ENCODE data around the gene MAP3K8.

Gene MAP3K8

DNA sequence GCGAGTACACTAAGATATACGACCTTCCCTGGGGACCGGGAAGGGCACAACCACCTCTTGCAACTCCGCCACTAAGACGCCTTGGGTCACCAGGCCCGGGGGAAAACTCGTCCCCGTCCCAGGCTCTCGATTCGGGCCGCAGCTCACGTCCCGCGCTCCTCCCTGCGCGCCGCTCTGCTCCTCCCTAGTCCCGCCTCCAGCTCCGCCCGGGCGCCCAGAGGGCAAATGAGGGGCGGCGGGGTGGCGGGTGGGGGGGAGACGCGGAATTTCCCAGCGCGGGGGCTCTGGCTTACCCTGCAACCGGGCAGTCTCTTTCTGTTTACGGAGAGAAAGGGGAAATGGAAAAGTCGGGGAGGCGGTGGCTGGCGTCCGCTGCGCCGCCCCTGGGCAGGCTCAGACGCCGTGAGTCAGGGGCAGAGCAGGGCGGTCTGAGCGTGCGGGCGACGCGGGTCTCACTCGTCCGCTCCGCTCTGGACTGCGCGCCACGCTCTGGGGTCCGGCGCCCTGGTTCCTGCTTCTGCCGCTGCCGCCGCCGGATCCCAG, at the start of gene MAP3K8:
MAP3K8 (plus strand) TSS at position 455 of the 543 bp plus-strand sequence. CDS start 4,755 bp downstream, outside the sequence.
- DNase-seq = peak; percentile 45

DNA sequence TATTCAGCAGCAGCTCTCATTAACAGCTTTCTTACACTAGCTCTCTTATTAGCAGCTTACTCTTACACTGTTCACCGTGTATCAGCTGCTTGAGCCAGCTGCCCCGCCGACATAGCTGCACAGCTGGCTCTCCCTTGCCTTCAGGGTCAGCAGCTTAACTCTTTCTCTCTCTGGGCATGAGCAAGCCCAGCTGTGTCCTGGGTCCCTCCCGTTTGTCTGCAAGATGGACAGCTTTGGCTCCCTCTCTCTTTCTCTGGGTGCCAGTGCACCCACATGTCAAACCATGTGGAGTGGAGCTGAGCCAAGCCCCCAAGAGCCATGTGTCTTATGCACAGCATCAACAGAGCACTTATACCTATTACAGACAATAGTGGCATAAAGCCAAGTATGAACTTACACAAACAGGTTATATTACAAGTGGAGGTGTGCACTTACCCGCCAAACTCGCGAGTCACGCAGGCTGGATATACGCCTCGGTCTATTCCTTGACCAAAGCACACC, 49.2 kb upstream of the MAP3K8 start:
- no peak for DNase-seq

DNA sequence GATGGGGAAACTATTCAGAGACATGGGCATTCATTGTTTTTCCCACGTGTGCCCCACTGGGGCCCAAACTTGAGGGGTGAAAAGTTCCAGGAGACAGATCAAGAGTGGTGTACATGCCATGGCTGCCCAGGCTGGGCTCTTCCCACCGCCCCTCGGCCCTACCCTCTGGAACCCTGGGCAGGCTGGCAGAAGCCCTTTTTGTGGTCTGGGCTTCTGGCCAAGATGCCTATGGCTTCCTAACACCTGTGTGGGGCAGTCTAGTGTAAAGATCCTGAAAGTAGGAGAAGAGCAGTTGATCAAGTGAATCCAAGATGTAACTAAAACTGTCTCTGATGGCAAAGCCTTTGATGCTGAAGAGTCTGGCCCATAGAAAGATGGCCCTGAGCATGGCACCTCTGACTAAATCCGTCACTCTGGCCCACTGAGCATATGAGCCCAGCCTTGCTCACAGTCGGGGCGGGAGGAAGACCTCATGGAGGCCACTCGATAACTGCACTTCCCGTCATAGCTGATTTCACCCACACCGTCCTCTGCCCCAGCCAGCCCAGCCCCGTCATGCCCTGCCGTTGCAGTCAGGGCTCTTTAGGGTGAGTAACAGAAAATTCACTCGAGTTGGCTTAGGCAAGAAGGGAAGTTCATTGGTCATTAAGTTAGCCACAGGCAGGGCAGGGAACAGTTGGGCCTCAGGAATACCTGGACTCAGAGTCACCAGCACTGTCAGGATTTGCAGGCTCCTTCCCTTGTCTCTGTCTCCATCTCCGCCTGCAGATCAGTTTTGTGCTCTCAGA, 47.0 kb upstream of the MAP3K8 start:
- DNase-seq = no peak

DNA sequence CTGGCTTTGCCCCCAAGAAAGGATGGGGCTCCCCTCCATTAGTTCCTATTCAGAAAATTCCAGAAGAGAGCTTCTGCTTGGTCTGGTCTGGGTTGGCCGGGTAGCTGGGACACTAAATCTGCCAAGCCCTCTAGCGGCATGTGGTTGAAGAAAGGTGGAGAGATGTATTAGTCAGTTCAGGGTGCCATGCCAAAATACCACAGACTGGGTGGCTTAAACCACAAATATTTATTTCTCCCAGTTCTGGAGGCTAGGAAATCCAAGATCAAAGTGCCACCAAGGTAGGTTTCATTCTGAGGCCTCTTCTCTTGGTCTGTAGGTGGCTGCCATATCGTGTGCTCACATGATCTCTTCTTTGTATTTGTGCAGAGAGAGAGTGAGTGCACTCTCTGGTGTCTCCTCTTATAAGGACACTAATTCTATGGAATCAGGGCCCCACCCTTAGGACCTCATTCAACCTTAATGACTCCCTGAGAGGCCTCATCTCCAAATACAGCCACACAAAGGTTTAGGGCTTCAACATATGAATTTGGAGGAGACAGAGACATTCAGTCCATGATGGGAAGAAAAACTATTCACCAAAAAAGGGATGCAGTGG, 46.2 kb upstream of the MAP3K8 start:
- no peak for DNase-seq

DNA sequence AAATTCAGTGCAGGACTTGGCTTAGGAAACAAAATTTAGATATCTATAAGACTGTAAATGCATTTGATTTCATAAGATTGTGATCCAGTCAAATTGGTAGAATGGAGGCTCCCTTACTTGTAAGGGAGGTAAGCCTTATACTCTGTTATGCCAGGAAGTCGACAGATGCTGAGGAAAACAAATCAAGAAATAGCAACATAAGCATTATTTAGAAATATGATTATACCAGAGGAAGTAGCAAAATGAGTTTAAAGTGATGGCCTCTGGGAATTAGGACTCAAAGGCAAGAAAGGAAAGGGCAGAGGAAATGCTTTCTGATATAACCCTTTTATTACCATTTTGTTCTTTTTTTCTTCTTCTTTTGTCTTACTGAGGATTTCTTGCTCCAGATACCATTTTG, 44.4 kb upstream of the MAP3K8 start:
- no peak for DNase-seq

DNA sequence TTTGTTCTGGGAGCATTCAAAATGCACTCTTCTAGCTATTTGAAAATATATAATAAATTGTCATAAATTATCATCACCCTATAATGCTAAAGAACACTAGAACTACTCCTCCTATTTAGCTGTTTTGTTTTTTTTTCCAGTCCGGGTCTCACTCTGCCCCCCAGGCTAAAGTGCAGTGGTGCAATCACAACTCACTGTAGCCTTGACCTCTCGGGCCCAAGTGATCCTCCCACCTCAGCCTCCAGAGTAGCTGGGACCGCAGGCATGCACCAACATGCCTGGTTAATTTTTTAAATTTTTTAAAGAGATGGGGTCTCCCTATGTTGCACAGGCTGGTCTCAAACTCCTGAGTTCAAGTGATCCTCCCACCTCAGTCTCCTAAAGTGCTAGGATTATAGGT, 43.8 kb upstream of the MAP3K8 start:
- DNase-seq = no peak

DNA sequence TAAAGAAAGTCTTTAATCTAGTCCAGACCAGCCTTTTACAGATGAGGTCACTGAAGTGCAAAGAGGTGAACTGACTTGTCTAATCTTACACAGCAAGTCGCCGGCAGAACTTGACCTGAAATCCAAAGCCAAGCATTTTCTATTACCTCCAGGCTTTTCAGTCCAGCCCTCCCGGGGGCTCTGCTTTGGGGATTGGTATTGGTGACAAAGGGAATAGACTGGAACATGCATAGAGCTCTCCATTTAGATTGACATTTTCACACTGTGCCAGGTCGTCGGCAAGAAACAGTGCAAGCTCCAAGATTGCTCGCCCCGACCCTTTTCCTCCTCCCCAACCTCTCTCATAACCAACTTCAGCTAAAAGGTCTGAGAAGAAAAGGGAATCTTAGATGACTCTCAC, 42.7 kb upstream of the MAP3K8 start:
- DNase-seq = no peak

DNA sequence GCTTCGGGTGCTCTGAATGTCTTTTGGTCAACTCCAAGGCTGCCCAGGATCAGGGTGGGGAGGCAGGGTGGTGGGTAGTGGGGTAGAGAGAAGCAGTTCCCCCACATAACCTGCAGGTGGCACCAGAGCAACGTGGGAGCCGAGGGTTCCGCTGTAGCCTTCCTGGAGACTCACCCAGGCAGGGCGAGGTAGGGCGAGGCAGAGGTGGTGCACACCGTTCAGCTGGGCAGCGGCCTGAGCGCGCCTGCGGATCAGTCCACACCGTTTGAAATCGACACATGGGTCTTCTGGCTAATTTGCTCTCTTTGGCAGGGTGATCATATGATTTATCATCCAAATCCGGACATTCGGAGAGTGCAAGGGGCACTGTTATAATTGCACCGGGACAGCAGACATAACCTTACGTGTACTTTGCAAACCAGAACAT, 41.4 kb upstream of the MAP3K8 start:
- DNase-seq = no peak

DNA sequence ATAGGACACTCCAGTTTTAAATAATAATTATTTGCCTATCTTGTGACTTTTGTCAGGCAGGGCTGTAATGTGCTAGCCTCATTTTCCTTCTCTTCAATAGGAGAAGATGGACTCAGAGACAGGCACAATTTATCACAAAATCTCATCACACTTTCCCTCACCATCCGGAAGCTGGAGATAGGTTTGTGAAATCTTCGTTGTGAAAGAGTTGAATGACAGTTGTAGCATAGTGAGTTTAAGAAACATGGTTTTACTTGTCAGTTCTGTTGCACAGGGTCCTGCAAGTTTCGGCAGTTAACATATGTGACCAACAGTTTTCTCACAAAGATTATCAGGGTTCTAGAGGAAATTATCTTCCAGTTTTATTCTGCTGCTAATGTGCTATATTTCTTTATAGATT, 37.7 kb upstream of the MAP3K8 start:
- peak; percentile 65 for DNase-seq

DNA sequence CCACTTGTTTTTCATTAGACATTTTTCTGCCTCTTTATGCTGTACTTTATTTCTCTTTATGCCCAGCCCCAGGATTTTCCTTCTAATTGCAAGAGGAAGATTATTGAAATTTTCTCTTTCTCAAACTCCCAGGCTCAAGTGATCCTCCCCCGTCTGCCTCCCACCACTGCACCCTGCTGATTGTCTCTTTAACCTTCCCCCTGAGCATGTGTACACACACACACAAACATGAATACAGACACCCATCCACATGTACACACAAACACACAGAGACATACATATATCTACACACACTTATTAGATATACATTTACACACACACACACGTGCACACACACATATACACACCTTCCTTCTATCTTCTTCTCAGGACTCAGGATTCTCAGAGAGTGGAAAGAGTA, 37.3 kb upstream of the MAP3K8 start:
- DNase-seq = no peak

DNA sequence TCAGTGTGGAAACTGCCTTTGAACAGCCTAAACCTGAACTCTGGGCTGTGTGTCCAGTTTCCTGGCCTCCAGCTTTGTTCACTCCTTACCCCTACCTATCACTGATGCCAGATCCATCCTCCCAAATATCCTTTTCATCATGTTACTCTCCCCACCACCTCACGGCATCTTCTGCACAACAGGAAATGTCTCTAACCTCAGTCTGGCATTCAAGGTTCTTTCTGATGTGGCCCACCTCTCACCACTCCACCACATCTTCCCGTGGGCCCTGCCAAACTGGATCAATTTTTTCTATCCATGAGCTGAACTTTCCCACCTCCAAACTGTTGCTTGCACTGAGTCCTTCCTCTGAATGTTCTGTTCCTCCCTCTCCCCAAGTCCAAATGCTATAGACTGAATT, 35.8 kb upstream of the MAP3K8 start:
- no peak for DNase-seq

DNA sequence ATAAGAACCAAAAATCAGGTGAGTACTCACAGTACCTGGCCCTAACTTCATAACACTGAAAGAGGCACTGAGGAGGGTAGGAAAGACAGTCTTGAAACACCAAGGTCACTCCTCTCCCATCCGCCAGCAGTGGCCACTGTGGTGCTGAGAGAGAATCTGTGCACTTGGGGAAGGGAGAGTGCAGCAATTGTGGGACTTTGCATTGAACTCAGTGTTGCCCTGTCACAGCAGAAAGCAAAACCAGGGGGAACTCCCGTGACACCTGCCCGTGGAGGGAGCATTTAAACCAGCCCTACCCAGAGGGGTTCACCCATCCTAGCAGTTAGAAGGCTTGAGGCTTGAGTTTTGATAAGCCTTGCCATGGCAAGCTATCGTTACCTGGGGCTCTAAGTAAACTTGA, 35.2 kb upstream of the MAP3K8 start:
- no peak for DNase-seq

DNA sequence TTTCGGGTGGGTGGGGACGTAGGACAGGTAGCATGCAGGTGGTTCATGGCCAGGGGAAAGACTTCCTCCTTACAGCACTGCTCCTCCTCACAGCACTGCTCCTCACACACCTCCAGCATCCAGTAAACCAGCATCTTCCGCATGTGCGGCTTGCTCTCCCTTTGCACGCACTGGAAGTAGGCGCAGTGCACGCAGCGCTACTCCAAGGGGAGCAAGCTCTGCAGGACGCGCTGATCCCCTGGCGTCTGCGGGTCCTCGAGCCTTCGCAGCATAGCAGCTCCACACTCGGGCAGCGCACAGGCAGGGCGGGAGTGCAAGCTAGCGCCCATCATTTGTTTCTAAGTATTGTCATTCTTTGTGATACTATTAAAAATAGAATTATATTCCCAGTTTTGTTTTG, 30.5 kb upstream of the MAP3K8 start:
- DNase-seq = no peak

DNA sequence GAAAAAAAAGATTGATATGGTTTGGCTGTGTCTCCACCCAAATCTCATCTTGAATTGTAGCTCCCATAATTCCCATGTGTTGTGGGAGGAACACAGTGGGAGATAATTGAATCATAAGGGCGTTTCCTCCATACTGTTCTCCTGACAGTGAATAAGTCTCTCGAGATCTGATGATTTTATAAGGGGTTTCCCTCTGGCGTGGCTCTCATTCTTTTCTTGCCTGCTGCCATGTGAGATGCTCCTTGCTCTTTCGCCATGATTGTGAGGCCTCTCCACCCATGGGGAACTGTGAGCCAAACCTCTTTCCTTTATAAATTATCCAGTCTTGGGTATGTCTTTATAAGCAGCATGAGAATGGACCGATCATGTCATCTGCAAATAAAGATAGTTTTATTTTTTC, 29.4 kb upstream of the MAP3K8 start:
- DNase-seq = no peak

DNA sequence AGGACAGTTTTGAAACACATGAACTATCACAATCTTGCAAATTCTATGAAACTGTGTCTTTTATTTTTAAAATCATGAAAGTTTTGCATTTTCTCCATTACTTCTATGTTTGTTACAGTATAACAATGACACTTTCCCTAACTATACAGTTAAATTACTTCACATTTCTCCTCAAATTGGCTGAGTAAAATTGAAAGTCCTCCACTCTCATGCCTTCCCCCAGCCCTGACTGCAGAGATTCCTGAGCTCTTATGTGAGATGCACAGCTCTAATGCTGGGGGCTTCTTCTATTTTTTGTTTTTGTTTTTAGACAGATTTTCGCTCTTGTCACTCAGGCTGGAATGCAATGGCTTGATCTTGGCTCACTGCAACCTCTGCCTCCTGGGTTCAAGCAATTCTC, 22.7 kb upstream of the MAP3K8 start:
- DNase-seq = no peak

DNA sequence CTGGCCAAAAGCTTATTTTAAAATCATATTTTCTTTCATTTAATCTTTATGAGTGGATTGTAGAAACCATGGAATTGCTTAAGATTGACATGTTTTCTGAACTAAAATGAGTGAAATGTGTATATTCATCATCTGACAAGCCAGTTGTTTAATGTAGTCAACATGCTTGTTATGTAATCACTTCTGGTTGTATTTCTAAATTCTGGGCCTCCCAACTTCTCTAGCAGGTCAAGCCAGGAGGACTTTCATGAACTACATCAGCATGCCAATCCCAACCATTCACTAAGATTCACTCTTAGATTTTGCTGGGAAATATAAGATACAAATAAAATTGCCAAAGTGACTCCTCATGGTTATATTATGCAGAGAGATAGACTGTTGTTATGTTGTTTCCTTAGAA, 21.1 kb upstream of the MAP3K8 start:
- DNase-seq = no peak

DNA sequence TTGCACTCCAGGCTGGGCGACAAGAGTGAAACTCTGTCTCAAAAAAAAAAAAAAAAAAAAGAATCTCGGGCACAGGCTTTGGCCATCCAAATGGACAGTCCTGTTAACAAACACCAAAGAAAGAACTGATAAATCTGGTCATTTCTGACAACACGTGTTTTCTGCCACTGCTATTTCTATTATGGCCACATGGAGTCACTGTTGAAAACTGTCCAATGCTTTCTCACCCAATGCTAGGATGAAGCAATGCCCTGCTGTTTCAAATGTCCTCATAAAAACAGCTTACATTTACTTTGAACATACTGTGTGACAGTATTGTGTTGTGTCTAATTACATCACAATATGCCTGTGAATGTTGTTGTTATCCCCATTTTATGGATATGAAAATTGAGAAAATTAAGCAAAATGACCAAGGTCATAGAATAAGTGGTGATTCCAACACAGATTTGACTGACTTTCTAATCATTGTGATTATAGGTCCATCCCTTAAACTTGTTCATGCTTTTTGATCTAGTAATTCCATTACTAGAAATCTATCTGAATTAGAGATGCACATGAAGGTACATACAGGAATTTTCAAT, 19.9 kb upstream of the MAP3K8 start:
- no peak for DNase-seq

DNA sequence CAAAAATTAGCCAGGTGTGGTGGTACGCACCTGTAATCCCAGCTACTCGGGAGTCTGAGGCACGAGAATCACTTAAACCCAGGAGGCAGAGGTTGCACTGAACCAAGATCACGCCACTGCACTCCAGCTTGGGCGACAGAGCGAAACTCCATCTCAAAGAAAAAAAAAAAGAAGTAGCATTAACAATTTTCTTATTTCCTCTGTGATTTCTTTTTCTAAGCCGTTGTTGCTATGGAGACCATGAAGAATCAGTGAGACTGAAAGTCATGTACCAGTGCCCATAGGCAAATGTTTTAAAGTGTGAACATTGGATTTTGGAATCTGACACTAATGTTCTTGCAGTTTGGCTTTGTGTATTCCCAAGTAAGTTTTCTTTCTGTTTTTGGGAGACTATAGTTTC, 18.4 kb upstream of the MAP3K8 start:
- no peak for DNase-seq

DNA sequence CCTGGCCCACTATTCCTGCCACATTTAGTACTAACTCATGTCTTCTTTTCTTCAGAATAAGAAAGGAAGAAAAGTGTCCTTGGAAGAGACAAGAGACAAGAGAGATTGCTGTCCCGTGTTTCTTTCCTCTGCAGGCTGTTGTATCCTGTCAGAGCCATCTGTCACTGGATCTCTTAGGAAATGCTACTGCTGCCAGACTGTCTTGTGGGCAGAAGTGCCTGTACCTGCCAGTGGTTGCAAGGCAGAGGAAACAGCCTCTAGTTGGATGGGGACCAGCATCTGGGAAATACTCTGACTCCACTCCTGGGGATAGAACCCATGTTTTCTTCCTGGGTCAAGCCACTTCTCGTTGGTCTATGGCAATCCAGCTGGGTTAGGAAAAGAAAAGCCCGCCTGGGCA, 16.7 kb upstream of the MAP3K8 start:
- DNase-seq = no peak

DNA sequence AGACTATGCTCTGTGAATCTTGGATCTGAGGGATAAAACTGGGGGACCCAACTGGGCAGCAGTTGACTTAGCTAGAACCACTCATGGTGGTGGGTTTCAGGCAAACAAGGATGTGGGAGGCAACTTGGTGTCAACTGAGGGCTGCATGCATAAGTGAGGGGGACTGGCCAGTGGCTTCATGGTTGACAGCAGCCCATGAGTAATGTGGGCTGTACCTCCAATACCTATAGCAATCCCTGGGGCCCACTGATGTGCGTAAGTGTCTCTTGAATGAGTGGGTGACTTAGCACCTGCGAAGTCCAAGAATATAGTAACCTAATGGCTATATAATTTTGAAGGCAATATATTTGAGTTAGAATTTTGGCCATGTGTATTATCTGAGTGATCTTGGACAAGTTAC, 13.7 kb upstream of the MAP3K8 start:
- no peak for DNase-seq

DNA sequence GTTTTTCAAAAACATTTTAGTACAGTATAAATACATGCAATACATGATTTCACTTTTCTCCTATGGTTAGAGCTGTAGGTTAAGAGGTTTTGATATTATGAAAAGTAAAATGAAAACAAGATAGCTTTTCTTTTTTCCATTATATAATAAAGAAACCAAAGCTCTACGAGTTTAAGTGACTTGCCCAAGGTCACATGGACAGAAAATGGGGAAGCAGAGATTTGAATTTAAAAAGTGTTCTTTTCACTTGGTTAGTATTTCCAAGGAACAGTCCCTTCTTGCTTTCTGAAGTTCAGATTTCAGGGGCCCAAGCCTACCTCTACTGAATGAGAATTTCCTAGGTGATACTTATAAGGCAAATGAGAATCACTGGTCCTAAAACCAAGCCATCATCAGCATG, 13.2 kb upstream of the MAP3K8 start:
- DNase-seq = no peak

DNA sequence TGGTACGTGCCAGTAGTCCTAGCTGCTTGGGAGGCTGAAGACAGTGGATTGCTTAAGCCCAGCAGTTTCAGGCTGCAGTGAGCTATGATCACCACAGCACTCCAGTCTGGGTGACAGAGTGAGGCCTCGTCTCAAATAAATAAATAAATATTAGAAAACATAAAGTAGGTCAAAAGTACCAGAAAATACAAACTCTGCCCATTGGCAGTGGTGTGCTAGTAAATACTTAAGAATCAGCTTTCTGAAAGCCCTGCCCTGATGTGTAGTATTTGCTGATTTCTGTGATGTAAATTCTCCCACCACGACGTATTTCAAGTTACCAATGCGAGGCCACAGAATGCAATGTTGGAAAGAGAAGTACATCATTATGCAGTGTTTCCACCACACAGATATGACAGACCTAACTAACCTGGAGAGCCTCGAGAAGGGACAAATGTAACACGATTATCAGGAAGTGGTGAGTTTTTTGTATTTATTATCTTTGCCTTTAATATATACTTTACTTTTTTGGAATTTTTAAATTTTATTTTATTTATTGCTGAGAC, 11.8 kb upstream of the MAP3K8 start:
- no peak for DNase-seq

DNA sequence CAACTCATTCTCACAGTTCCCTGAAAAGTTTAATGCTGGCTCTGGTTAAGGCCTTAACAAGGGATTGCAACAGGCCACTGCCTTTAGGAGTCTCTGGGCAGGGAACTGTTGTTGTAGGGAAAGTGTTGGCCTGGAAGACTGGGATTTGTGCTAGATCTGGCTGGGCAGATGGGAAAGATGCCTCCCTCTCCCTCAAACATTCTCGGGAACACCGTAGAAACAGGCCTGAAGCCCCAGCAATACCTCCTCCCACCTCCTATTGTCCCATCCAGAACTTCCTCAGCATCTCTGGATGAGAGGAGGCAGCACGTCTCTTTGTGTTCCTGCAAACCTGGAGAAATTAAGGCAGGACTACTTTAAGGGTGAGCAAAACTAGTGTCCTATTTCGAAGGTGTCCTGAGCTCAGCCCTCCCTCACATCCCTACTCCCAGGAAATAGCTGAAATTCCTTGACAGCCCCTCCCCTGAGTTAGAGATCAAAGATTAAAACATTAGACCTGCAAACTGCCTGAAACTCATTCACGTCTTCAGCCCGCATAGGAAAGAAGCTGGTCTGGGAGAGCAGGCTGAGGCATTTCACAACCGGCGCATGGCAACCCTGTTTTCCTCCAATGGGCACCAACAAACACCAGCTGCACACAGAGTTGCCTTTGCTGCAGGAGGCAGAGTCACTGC, 10.9 kb upstream of the MAP3K8 start:
- DNase-seq = peak; percentile 7
